GM19238 (cell line): ENCODE data around the gene GPR137B.

Experiments
- DNase-seq: peaks from one replicate; pipeline ENCODE4 v3.0.0; 2011; ENCODE audit warnings: low spot score; ENCODE audit not compliant: insufficient read length

The GPR137B gene

GRCh38 chr1:236193184-236193583 is 50.8 kb downstream of the GPR137B start:
- DNase-seq: no peak

- no peak for DNase-seq
Measured at GRCh38 chr1:236200925-236201324, 58.6 kb downstream of the GPR137B start.

- no peak for DNase-seq
Measured at GRCh38 chr1:236201786-236202185, 59.4 kb downstream of the GPR137B start.

- no peak for DNase-seq
Measured at GRCh38 chr1:236204039-236204438, 61.7 kb downstream of the GPR137B start.

- DNase-seq: no peak
Measured at GRCh38 chr1:236204656-236205055, 62.3 kb downstream of the GPR137B start.

- DNase-seq: no peak
Measured at GRCh38 chr1:236206548-236206947, 64.2 kb downstream of the GPR137B start.

GRCh38 chr1:236207121-236207520 is 64.8 kb downstream of the GPR137B start:
- no peak for DNase-seq

GRCh38 chr1:236207569-236207968 is 65.2 kb downstream of the GPR137B start:
- DNase-seq: no peak

- DNase-seq: no peak
Measured at GRCh38 chr1:236209185-236209584, 66.8 kb downstream of the GPR137B start.

- no peak for DNase-seq
Measured at GRCh38 chr1:236209713-236210112, 67.4 kb downstream of the GPR137B start.

GRCh38 chr1:236211815-236212214 is 69.5 kb downstream of the GPR137B start:
- DNase-seq: no peak

- DNase-seq: no peak
Measured at GRCh38 chr1:236213534-236213933, 71.2 kb downstream of the GPR137B start.

- no peak for DNase-seq
Measured at GRCh38 chr1:236214761-236215160, 72.4 kb downstream of the GPR137B start.

- DNase-seq: no peak
Measured at GRCh38 chr1:236220473-236220872, 78.1 kb downstream of the GPR137B start.

GRCh38 chr1:236222632-236223031 is 80.3 kb downstream of the GPR137B start:
- DNase-seq: no peak

- no peak for DNase-seq
Measured at GRCh38 chr1:236228411-236228810, 86.1 kb downstream of the GPR137B start.

- DNase-seq: no peak
Measured at GRCh38 chr1:236235116-236235515, 92.8 kb downstream of the GPR137B start.

GRCh38 chr1:236239092-236239585 is 96.8 kb downstream of the GPR137B start:
- no peak for DNase-seq

- no peak for DNase-seq
Measured at GRCh38 chr1:236240675-236241074, 98.3 kb downstream of the GPR137B start.

GRCh38 chr1:236242568-236242967 is 100.2 kb downstream of the GPR137B start:
- no peak for DNase-seq

- DNase-seq: no peak
Measured at GRCh38 chr1:236247286-236247685, 104.9 kb downstream of the GPR137B start.

GRCh38 chr1:236251587-236251986 is 109.2 kb downstream of the GPR137B start:
- DNase-seq: no peak

GRCh38 chr1:236253119-236253518 is 110.8 kb downstream of the GPR137B start:
- DNase-seq: no peak
